HL-60 (cell line): ENCODE data around the gene ANTXR1.

Source experiments
- DNase-seq, 2 experiments: peaks; one replicate each; pipeline ENCODE4 v3.0.0-alpha.2; 2010 to 2020; ENCODE audit warnings: low read depth in 1 of 2, low spot score in 1 of 2
- H3K27ac ChIP-seq: fragments of 250-450 bp; sonication (Bioruptor Pico); replicated peaks from 2 replicates; pipeline ENCODE4 v1.5.1; 2020; ENCODE audit warnings: mild to moderate bottlenecking, moderate library complexity
- H3K27me3 ChIP-seq: fragments of 250-450 bp; sonication (Bioruptor Pico); 2 replicates; pipeline ENCODE4 v1.5.1; 2021; ENCODE audit warnings: mild to moderate bottlenecking, moderate library complexity; ENCODE audit not compliant: insufficient read depth, poor library complexity, severe bottlenecking
- H3K4me3 ChIP-seq: replicated peaks from 2 replicates; pipeline ENCODE4 v1.5.1; 2011; ENCODE audit warnings: mild to moderate bottlenecking, control low read depth, low read length; ENCODE audit not compliant: insufficient read depth
- GABPA ChIP-seq: IDR thresholded peaks from 2 replicates; pipeline ENCODE4 v1.6.1; 2012; ENCODE audit warnings: low read depth
- POLR2AphosphoS5 ChIP-seq: IDR thresholded peaks from 2 replicates; pipeline ENCODE4 v1.6.1; 2012; ENCODE audit warnings: low read depth
- SPI1 ChIP-seq: IDR thresholded peaks from 2 replicates; pipeline ENCODE4 v1.6.1; 2012; ENCODE audit warnings: low read depth, mild to moderate bottlenecking, borderline replicate concordance
- TF ChIP-seq, protein P1 (sequence below): IDR thresholded peaks from one replicate; pipeline ENCODE4 v1.5.1; 2011; ENCODE audit warnings: low read length, control low read depth, inconsistent platforms; ENCODE audit not compliant: insufficient read depth
- TF ChIP-seq, protein P2 (sequence below): IDR thresholded peaks from 2 replicates; pipeline ENCODE4 v1.6.1; 2012; ENCODE audit warnings: low read depth; ENCODE audit not compliant: insufficient replicate concordance

ANTXR1 gene

DNA sequence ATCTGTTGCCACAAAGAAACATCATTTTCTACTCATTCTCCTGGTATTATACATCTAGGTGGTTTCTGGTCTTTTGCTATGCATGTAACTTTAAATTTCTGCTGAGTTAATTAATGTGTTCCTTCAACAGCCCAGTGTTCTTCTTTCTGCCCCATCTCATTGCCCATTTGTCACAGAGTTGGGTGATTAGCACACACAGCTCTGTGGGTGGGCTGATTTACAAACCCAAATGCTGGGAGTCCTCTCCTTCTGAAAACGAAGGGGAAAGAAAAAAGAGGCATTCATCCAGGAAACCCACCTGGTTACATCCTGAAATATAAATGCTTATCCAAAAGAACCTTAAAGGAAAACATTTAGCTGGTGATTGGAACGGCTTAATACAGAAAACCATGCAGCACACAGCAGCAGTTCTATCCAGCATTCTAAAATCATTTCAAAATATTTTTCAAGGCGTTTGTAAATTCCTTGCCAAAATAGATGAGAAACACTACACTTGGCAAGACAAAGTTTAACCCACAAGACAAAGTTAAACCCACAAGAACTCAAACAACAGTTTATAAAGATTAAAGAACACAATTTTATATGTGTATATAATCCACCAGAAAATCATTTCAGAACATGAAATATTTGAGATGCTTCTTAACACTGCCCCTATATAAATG is 177.9 kb downstream of the ANTXR1 start:
- H3K4me3 ChIP-seq: no peak overlapping the region
- no peak for DNase-seq
- no peak overlapping the region for H3K27ac ChIP-seq
- TF ChIP-seq SPI1 (no peak), POLR2AphosphoS5 (no peak), GABPA (no peak)
- TF ChIP-seq, protein P1, sequence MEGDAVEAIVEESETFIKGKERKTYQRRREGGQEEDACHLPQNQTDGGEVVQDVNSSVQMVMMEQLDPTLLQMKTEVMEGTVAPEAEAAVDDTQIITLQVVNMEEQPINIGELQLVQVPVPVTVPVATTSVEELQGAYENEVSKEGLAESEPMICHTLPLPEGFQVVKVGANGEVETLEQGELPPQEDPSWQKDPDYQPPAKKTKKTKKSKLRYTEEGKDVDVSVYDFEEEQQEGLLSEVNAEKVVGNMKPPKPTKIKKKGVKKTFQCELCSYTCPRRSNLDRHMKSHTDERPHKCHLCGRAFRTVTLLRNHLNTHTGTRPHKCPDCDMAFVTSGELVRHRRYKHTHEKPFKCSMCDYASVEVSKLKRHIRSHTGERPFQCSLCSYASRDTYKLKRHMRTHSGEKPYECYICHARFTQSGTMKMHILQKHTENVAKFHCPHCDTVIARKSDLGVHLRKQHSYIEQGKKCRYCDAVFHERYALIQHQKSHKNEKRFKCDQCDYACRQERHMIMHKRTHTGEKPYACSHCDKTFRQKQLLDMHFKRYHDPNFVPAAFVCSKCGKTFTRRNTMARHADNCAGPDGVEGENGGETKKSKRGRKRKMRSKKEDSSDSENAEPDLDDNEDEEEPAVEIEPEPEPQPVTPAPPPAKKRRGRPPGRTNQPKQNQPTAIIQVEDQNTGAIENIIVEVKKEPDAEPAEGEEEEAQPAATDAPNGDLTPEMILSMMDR: no peak
- TF ChIP-seq, protein P2, sequence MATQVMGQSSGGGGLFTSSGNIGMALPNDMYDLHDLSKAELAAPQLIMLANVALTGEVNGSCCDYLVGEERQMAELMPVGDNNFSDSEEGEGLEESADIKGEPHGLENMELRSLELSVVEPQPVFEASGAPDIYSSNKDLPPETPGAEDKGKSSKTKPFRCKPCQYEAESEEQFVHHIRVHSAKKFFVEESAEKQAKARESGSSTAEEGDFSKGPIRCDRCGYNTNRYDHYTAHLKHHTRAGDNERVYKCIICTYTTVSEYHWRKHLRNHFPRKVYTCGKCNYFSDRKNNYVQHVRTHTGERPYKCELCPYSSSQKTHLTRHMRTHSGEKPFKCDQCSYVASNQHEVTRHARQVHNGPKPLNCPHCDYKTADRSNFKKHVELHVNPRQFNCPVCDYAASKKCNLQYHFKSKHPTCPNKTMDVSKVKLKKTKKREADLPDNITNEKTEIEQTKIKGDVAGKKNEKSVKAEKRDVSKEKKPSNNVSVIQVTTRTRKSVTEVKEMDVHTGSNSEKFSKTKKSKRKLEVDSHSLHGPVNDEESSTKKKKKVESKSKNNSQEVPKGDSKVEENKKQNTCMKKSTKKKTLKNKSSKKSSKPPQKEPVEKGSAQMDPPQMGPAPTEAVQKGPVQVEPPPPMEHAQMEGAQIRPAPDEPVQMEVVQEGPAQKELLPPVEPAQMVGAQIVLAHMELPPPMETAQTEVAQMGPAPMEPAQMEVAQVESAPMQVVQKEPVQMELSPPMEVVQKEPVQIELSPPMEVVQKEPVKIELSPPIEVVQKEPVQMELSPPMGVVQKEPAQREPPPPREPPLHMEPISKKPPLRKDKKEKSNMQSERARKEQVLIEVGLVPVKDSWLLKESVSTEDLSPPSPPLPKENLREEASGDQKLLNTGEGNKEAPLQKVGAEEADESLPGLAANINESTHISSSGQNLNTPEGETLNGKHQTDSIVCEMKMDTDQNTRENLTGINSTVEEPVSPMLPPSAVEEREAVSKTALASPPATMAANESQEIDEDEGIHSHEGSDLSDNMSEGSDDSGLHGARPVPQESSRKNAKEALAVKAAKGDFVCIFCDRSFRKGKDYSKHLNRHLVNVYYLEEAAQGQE: no peak
- H3K27me3 ChIP-seq: no peaks in the 10 kb centered on the region

DNA sequence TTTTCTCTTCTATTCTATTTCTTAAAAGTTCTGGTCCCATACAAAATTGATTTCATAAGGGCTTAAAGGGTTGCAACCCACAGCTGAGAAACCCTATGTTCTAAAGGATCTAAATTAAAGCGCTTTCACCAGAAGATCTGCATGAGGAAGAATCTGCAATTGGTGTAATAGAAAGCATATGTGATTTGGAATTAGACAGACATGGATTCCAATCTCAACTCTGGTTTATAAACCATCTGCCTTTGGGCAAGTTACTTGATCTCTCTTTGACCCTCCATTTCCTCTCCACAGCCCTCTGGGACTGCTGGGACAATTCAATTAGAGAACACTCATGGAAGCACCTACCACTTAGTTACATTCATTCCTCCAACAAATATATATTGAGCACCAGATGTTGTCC is 178.7 kb downstream of the ANTXR1 start:
- DNase-seq: no peak
- H3K4me3 ChIP-seq: no peak overlapping the region
- TF ChIP-seq, protein P1: no peak
- TF ChIP-seq, protein P2: no peak
- TF ChIP-seq SPI1: no peak
- no peak for TF ChIP-seq GABPA
- TF ChIP-seq POLR2AphosphoS5: no peak
- H3K27ac ChIP-seq: no peak overlapping the region
- H3K27me3 ChIP-seq: no peaks in the 10 kb centered on the region

DNA sequence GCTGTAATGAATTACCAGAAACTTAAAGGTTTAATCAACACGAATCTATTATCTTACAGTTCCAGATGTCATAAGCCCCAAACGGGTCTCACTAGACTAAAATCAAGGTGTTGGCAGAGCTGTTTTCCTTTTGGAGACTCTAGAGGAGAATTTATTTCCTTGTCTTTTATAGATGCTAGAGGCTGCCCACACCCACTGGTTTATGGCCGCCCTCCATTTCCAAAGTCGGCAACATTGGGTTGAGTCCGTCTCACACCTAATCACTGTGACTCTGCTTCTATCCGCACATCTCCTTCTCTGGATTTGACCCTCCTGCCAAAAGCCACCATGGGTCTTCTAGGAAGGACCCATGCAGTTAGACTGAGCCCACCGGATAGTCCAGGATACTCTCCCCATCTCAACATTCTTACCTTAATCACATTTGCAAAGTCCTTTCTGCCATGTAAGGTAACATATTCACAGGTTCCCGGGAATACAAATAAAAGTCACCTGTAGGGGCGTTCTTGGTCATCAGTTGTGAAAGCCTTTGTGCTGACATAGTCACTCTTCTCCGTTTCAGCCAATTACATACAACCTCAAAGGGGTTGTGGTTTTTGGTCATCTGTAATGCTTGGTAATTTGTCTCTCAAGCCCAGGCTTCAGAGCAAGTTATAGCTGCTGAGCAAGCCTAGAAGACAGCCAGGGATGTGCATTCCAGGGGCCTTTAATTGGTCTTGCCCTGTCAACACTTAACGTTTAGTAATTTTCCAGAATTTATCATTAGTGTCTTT is 179.4 kb downstream of the ANTXR1 start:
- no peak overlapping the region for H3K4me3 ChIP-seq
- no peak overlapping the region for H3K27ac ChIP-seq
- no peak for DNase-seq
- TF ChIP-seq GABPA (no peak), SPI1 (no peak), POLR2AphosphoS5 (no peak)
- TF ChIP-seq, protein P1: no peak
- TF ChIP-seq, protein P2: no peak
- H3K27me3 ChIP-seq: no peaks in the 10 kb centered on the region
